ENCODE measurements around the gene OSBPL5.

OSBPL5 gene

GRCh38 chr11:3049430-3050243 is 115.5 kb downstream of the OSBPL5 start:
- no peak for DNase-seq (ENCODE audit: insufficient read length, low spot score)
- FAIRE-seq: no peak
- no peak for TF ChIP-seq CTCF (IDR thresholded peaks at IDR 0.05; ENCODE audit: insufficient read depth, missing control alignments)

- FAIRE-seq (no peak), DNase-seq (ENCODE audit: insufficient read length, low spot score) (no peak)
- TF ChIP-seq CTCF (IDR thresholded peaks at IDR 0.05; ENCODE audit: insufficient read depth, missing control alignments): no peak
These were observed 117.5 kb downstream of the OSBPL5 start for GRCh38 chr11:3047637-3048036.

GRCh38 chr11:3046641-3047040 is 118.5 kb downstream of the OSBPL5 start:
- no peak for FAIRE-seq
- no peak for TF ChIP-seq CTCF (IDR thresholded peaks at IDR 0.05; ENCODE audit: insufficient read depth, missing control alignments)
- DNase-seq (ENCODE audit: insufficient read length, low spot score): no peak

- no peak for TF ChIP-seq CTCF (IDR thresholded peaks at IDR 0.05; ENCODE audit: insufficient read depth, missing control alignments)
- no peak for FAIRE-seq
- no peak for DNase-seq (ENCODE audit: insufficient read length, low spot score)
These were observed 118.9 kb downstream of the OSBPL5 start for GRCh38 chr11:3046190-3046589.

- FAIRE-seq: no peak
- no peak for TF ChIP-seq CTCF (IDR thresholded peaks at IDR 0.05; ENCODE audit: insufficient read depth, missing control alignments)
- DNase-seq (ENCODE audit: insufficient read length, low spot score): no peak
These were observed 120.2 kb downstream of the OSBPL5 start for GRCh38 chr11:3044915-3045314.

- DNase-seq (ENCODE audit: insufficient read length, low spot score) (no peak), FAIRE-seq (no peak)
- no peak for TF ChIP-seq CTCF (IDR thresholded peaks at IDR 0.05; ENCODE audit: insufficient read depth, missing control alignments)
These were observed 121.1 kb downstream of the OSBPL5 start for GRCh38 chr11:3044004-3044403.

- TF ChIP-seq CTCF (IDR thresholded peaks at IDR 0.05; ENCODE audit: insufficient read depth, missing control alignments): no peak
- FAIRE-seq (no peak), DNase-seq (ENCODE audit: insufficient read length, low spot score) (no peak)
These were observed 121.7 kb downstream of the OSBPL5 start for GRCh38 chr11:3043315-3043871.

All from D721Med (cell line).